Caco-2 (cell line): ENCODE results near the gene MTG1. TPM values are rescaled to one million over a fixed set of nuclear protein-coding genes. Genes with fewer than 3 reads are reported as not detected.

Experiments
- BruUV-seq: library from RNA; stranded (reverse); fragments of 400-500 nt; replicated peaks from 2 replicates; lab custom pipeline; 2021; lab: Mats Ljungman, UMichigan
- CTCF ChIA-PET: fragments of 300-600 bp; sonication (Branson Sonifier 250); formaldehyde crosslinking; loops from one replicate; lab custom pipeline; 2022; ENCODE audit warnings: antibody characterized with exemption; lab: Charles Lee
- POLR2A ChIA-PET: fragments of 300-600 bp; sonication (Branson Sonifier 250); formaldehyde crosslinking; loops from one replicate; lab custom pipeline; 2022; ENCODE audit warnings: antibody characterized with exemption; lab: Charles Lee
- DNase-seq, 2 experiments: peaks; one replicate each; pipeline versions ENCODE4 v3.0.0 to v3.0.0-alpha.2; 2020 to 2022
- H3K27me3 ChIP-seq: replicated peaks from 2 replicates; pipeline ENCODE4 v1.6.0; 2011; ENCODE audit warnings: low read length; ENCODE audit not compliant: control insufficient read depth, insufficient read depth
- H3K36me3 ChIP-seq: 2 replicates; pipeline ENCODE4 v1.5.1; 2011; ENCODE audit warnings: low read length; ENCODE audit not compliant: control insufficient read depth, insufficient read depth
- H3K4me1 ChIP-seq: fragments of 250-450 bp; sonication (Bioruptor Pico); 2 replicates; pipeline ENCODE4 v1.5.1; 2020; ENCODE audit warnings: mild to moderate bottlenecking
- H3K4me3 ChIP-seq: 2 replicates; pipeline ENCODE4 v1.5.1; 2011; ENCODE audit warnings: low read depth, mild to moderate bottlenecking, control low read depth, low read length
- H3K9me3 ChIP-seq: fragments of 250-450 bp; sonication (Bioruptor Pico); 2 replicates; pipeline ENCODE4 v1.5.1; 2020; ENCODE audit warnings: mild to moderate bottlenecking, moderate library complexity
- H3K27ac Mint-ChIP-seq: one replicate; pipeline ENCODE4 v1.8.0; 2022; ENCODE audit warnings: mixed read lengths; ENCODE audit not compliant: unreplicated experiment
- H3K27me3 Mint-ChIP-seq: one replicate; pipeline ENCODE4 v1.8.0; 2022; ENCODE audit warnings: mixed read lengths; ENCODE audit not compliant: insufficient read depth, unreplicated experiment
- H3K36me3 Mint-ChIP-seq: one replicate; pipeline ENCODE4 v1.8.0; 2022; ENCODE audit warnings: mild to moderate bottlenecking, mixed read lengths; ENCODE audit not compliant: insufficient read depth, unreplicated experiment
- H3K4me1 Mint-ChIP-seq: one replicate; pipeline ENCODE4 v1.8.0; 2022; ENCODE audit warnings: low read depth, mixed read lengths; ENCODE audit not compliant: unreplicated experiment
- H3K4me3 Mint-ChIP-seq: one replicate; pipeline ENCODE4 v1.8.0; 2022; ENCODE audit warnings: mild to moderate bottlenecking, moderate library complexity, mixed read lengths; ENCODE audit not compliant: unreplicated experiment
- H3K9me3 Mint-ChIP-seq: one replicate; pipeline ENCODE4 v1.8.0; 2022; ENCODE audit warnings: mixed read lengths; ENCODE audit not compliant: unreplicated experiment
- CTCF ChIP-seq, 2 experiments: fragments of 200-600 bp in 1 of 2; IDR thresholded peaks; 1 replicate in 1 of 2; 2 replicates in 1 of 2; pipeline versions ENCODE4 v1.5.1 to v1.8.0; 2011 to 2022; ENCODE audit warnings: antibody characterized with exemption in 1 of 2, control low read depth in 1 of 2, inconsistent platforms in 1 of 2, low read depth in 1 of 2, low read length in 1 of 2, mild to moderate bottlenecking in 1 of 2, moderate library complexity in 1 of 2; ENCODE audit not compliant: insufficient read depth in 1 of 2, severe bottlenecking in 1 of 2, unreplicated experiment in 1 of 2
- intact Hi-C: fragments of 100-400 bp; cut with micrococcal nuclease; formaldehyde crosslinking; loops from one replicate; pipeline ENCODE4 v1.10.0; 2022; ENCODE audit not compliant: unreplicated experiment
- total RNA-seq: library from RNA; stranded (reverse); gene quantifications from 2 replicates; pipeline ENCODE4 v1.2.3, GENCODE V29; 2022

MTG1 gene
- total RNA-seq, 1 experiment from 2014 or later = 113 TPM

DNA sequence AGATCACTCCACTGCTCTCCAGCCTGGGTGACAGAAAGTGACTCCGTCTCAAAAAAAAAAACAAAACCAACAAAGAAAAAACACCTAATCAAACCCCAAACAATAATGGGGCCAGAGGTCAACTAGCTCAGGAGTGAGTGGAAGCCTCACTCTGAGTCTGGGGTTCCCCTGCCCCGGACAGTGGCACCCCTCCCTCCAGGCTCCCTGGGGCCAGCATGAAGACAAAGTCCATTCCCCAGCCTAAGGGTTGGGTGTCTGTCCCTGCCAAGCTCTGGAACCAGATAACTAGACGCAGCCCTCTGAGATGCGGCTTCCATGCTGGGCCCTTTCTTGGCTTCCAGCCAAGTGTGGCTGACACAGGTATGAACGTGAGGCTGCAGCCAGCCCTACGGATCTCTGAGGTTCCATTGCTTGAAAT, 34.4 kb upstream of the MTG1 start:
- no peaks in the 10 kb centered on the region for H3K9me3 Mint-ChIP-seq
- intact Hi-C loops = no loop called here
- H3K9me3 ChIP-seq = no peaks in the 10 kb centered on the region
- POLR2A ChIA-PET = no interaction called here
- peaks cover 53% of the 10 kb centered on the region for H3K36me3 Mint-ChIP-seq
- H3K4me3 Mint-ChIP-seq = peak overlapping the region; percentile 60
- TF ChIP-seq CTCF (IDR thresholded peaks at IDR 0.05; ENCODE audit: insufficient read depth in 1 of 2, low read depth in 1 of 2, low read length in 1 of 2, severe bottlenecking in 1 of 2, unreplicated experiment in 1 of 2) = no peak
- H3K27ac Mint-ChIP-seq = peak overlapping the region; percentile 85
- no TSS peak for BruUV-seq
- peaks cover 11% of the 10 kb centered on the region for H3K36me3 ChIP-seq
- no peaks in the 10 kb centered on the region for H3K27me3 ChIP-seq
- H3K27me3 Mint-ChIP-seq = no peaks in the 10 kb centered on the region
- H3K4me3 ChIP-seq = no peak overlapping the region
- H3K4me1 ChIP-seq = peaks cover 41% of the 10 kb centered on the region
- CTCF ChIA-PET = interaction anchor here (1.0 kb wide), 1 partner anchor 19 kb away, joined by 3 read pairs; no protein-coding TSS in a partner anchor
- peak; percentile 68 to 87 for DNase-seq
- peaks cover 26% of the 10 kb centered on the region for H3K4me1 Mint-ChIP-seq

DNA sequence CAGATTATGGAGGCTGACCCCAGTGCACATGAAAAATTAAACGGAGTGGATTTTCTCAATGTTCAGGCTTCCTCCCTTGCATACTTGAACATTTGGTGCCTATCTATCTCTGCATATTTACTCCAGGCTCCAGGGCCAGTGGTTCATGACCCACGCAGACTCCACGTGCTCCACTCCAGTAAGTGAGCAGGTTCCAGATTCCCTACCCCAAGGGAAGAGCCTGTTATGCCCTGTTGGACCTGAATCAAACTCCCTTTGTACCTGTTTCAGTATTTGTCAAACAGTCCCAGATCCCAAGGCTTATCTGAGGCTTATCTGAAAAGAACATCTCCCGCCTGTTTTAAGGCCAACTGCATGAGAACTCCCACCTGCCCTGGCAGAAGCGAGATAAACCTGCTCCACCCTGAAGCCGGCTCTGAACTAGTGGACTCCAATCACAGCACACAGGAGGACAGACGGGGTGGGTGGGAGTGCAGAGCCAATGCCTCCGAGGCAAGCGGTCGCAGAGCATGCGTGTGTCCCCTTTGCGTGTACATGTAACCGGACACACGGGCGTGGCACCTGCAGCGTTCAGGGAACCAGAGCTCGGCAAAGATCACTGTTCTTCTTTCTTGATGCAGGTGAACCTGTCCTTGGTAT, 33.9 kb upstream of the MTG1 start:
- Histone ChIP-seq H3K36me3 (peaks cover 13% of the 10 kb centered on the region), H3K4me3 (no peak overlapping the region), H3K4me1 (peaks cover 44% of the 10 kb centered on the region), H3K27me3 (no peaks in the 10 kb centered on the region), H3K9me3 (no peaks in the 10 kb centered on the region)
- no TSS peak for BruUV-seq
- Mint-ChIP-seq H3K9me3 (no peaks in the 10 kb centered on the region), H3K27ac (peak overlapping the region; percentile 85), H3K4me3 (peak overlapping the region; percentile 60), H3K27me3 (no peaks in the 10 kb centered on the region), H3K4me1 (peaks cover 26% of the 10 kb centered on the region), H3K36me3 (peaks cover 58% of the 10 kb centered on the region)
- TF ChIP-seq CTCF (IDR thresholded peaks at IDR 0.05; ENCODE audit: insufficient read depth in 1 of 2, low read depth in 1 of 2, low read length in 1 of 2, severe bottlenecking in 1 of 2, unreplicated experiment in 1 of 2) = no peak
- DNase-seq = peak; percentile 81 to 85
- CTCF ChIA-PET = interaction anchor here (1.0 kb wide), 1 partner anchor 18 kb away, joined by 3 read pairs; no protein-coding TSS in a partner anchor
- intact Hi-C loops = loop anchor here (1.0 kb wide), 1 partner anchor 13 kb away; the partner anchor contains the start of gene ECHS1
- POLR2A ChIA-PET = no interaction called here

GRCh38 chr10:133361227-133361626, 32.7 kb upstream of the MTG1 start:
- H3K36me3 ChIP-seq = peaks cover 13% of the 10 kb centered on the region
- no peak for TF ChIP-seq CTCF (IDR thresholded peaks at IDR 0.05; ENCODE audit: insufficient read depth in 1 of 2, low read depth in 1 of 2, low read length in 1 of 2, severe bottlenecking in 1 of 2, unreplicated experiment in 1 of 2)
- no peaks in the 10 kb centered on the region for H3K9me3 ChIP-seq
- peaks cover 39% of the 10 kb centered on the region for H3K4me1 ChIP-seq
- DNase-seq = no peak
- CTCF ChIA-PET = interaction anchor here (0.6 kb wide), 1 partner anchor 32 kb away, joined by 3 read pairs; no protein-coding TSS in a partner anchor
- Mint-ChIP-seq H3K36me3 (peaks cover 68% of the 10 kb centered on the region), H3K4me1 (peaks cover 26% of the 10 kb centered on the region), H3K27me3 (no peaks in the 10 kb centered on the region), H3K4me3 (no peak overlapping the region), H3K27ac (peak overlapping the region; percentile 1), H3K9me3 (no peaks in the 10 kb centered on the region)
- intact Hi-C loops = no loop called here
- no TSS peak for BruUV-seq
- POLR2A ChIA-PET = interaction anchor here (0.7 kb wide), 1 partner anchor 10 kb away, joined by 4 read pairs; no protein-coding TSS in a partner anchor
- H3K27me3 ChIP-seq = no peaks in the 10 kb centered on the region
- no peak overlapping the region for H3K4me3 ChIP-seq
